Measurements from ENCODE around the gene COG7.

- TF ChIP-seq CTCF (IDR thresholded peaks at IDR 0.05), result no peak
- TF ChIP-seq, protein P1, sequence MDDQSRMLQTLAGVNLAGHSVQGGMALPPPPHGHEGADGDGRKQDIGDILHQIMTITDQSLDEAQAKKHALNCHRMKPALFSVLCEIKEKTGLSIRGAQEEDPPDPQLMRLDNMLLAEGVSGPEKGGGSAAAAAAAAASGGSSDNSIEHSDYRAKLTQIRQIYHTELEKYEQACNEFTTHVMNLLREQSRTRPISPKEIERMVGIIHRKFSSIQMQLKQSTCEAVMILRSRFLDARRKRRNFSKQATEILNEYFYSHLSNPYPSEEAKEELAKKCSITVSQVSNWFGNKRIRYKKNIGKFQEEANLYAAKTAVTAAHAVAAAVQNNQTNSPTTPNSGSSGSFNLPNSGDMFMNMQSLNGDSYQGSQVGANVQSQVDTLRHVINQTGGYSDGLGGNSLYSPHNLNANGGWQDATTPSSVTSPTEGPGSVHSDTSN (IDR thresholded peaks at IDR 0.05), result no peak
- no peak for TF ChIP-seq POLR2AphosphoS5 (IDR thresholded peaks at IDR 0.05; ENCODE audit: low read depth, low read length)
- no peak for TF ChIP-seq RAD21 (IDR thresholded peaks at IDR 0.05; ENCODE audit: low read length)
Measured at GRCh38 chr16:23497543-23497868, 44.5 kb upstream of the COG7 start.
